HG03378 (cell line): ENCODE data around the gene PIM3.

Source experiments
- ATAC-seq: cut with Tn5 transposase; IDR thresholded peaks from one replicate; pipeline ENCODE4 v1.9.1; 2021; ENCODE audit warnings: mild to moderate bottlenecking, moderate library complexity; ENCODE audit not compliant: unreplicated experiment

PIM3 gene

DNA sequence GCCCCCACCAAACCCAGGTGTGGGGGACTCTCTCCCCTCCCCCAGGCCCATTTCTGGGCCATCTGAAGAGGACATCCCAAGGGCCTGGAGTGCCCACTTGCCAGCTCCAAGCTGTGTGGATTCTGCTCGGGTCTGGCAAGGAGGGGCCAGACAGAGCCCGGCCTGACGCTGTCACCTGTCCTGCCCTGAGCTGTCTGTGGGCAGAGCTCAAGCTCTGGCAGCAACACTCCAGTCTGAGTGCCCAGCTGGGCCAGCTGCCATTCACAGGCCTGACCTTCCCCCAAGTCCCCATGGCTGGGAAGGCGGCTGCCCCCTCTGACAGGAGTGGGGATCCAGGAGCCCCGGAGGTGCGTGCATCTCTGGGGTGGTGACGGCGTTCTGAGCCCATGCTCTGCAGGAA is 6.2 kb upstream of the PIM3 start:
- no peak for ATAC-seq

DNA sequence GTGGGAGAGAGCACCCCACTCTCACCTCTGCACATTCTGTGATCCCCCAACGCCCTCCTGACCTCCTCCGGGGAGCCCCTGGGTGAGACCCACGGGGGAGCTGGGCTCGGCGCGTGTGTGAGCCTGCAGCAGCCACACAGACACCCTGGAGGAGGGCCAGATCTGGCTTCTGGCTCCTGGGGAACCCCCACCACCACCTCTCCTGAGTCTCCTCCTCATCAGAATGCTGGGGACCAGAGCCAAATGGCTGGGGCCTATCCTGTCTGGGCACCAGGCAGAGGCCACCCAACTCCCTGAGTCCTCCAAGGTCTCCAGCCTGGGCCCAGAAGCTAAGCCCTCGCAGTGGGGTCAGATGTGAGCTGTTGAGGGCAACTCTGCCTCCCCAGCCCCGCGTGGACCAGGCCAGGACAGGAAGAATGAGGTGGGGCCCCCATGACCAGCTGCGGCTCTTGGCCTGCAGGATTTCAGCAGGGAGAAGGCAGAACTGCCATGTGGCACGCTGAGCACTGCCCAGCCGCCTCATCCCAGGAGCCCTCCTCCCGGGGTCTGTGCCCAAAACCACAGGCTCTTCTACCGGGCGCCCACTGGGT is 5.5 kb upstream of the PIM3 start:
- ATAC-seq = no peak

DNA sequence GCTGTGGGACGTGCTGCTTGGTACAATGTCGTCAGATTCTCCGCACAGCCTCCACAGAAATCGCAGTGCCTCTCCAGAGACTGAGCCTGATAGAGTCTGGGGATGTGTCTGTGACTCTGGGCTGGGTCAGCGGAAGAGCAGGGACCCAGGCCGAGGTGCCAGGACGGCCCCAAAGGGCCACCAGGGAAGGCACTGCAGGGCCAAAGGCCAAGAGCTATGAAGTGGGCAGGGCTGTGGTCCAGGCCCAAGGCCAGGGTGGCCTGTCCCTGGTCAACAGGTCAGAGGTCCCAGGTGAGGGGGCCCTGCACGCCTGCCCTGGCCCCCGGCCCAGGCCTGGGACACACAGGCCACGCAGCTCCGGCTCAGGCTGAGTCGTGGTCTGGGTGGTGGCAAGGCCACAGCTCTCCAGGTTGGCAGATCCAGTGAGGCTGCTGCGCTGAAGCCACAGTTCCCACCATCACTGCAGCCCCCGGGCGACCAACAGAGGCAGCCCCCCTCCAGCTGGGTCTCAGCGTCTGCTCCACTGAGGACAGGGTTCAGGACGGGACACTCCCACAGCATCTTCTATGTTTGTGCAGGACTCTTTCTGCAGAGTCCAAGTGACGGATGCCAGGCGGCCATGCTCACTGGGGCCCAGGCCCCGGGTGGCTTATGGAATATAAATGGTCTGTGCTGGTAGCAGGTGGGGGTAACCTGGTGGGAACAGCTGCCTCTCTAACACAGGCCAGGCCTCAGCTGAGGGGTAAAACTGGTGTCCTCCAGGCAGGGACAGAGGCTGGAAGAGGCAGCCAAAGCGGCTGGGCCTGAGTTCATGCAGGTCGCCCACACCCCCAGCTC is 4.8 kb upstream of the PIM3 start:
- ATAC-seq = no peak

DNA sequence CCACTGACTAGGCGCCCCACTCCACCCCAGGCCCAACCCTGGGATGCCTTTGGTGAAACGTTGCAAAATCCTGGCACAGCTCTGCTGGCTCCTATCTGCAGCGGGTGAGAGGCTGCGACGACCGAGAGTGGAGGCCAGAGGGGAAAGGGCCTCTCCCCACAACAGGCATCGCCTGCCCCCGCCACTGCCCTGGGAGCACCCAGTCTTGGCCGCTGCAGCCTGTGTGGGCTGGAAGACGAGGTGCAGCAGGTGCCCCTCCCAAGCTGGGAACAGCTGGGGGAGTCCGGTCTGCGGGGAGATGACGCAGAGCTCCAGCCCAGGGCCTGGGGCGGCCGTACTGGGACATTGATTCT is 4.2 kb upstream of the PIM3 start:
- no peak for ATAC-seq

DNA sequence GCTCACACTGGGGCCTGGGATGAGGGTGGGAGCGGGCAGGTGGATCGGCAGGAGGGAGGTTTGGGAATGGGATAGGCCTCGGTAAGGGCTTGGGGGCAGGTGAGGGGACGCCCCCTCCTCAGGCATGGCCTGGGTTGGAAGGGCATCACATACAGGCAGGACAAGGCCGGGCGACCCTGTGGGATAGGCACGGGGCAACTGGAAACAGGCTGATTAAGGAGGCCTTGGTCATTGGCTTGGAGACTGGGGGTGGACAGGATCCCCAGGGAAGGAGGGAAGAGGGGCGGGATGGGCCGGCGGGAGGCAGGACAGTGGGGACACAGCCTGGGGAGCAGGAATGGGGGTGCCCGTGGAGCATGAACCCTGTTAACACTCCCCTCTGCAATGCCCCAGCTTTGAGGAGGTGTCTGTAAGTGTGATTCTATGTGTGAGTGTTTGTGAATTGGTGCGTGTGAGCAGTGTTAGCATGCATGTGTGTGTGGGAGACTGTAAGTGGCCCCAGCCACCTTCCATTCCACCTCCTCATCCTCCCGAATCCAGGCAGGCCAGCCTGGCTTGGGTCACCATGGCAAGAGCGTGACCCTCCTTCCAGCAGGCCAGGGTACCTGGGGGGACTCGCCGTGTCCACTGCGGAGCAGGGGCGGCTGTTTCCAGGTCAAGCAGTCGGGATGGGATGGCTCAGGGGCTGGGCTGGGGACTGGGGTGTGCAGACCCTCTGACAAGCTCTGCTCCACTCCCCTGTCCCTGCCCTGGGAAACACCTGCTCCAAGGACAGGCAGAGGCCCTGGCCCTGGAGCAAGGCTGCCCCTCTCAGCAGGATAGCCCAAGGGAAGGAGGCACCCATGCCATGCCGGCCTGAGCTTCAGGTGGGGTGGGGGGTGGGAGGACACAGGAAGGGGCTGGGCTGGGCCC is 3.4 kb upstream of the PIM3 start:
- no peak for ATAC-seq

DNA sequence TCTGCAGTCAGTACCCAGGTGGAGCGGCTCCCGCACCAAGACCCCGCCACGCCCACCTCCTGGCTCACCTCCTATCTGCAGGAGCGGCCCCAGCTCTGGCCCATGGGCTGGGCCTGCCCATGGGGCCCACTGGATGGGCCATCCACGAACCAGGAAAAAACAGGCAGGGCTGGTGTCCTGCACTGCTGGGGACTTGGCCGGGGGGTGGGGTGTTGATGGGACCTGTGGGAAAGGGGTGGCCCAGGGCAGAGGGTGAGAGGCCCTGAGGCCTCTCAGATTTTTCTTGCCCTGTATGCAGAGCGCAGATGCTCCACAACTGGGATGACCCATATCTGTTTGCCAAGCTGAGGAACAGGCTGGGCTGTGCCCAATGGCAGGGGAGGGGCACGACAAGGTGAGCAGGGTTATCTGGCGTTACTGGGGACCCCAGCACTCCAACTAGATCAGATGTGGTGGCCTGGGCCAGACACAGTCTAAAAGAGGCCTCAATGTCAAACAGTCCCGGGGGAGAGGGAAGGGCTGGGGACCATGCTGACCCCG is 2.7 kb upstream of the PIM3 start:
- no peak for ATAC-seq

DNA sequence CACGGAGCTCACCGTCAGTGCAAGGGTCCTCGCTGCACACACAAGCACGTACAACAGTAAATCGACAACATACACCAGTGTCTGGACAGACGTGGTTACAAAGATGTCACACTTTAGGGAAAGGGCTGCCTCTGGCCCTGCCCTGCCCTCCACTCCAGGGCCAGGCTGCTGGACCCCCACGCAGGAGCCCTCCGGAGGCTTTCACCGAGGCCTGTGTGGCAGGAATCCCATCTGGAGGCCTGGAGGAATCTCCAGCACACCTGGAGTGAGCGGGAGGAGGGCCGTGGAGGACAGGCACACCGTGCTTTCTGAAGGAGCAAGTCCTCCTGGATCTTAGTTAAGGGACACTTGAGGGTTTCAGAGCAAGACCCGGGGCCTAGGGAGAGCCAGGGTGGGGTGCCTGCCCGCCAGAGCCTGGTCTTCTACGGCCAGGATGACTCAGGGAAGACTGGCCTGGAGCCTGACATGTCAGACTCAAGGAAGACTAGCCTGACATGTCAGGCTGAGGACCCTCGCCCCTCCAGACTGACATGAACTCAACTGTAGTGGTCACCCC is 2.1 kb upstream of the PIM3 start:
- no peak for ATAC-seq

DNA sequence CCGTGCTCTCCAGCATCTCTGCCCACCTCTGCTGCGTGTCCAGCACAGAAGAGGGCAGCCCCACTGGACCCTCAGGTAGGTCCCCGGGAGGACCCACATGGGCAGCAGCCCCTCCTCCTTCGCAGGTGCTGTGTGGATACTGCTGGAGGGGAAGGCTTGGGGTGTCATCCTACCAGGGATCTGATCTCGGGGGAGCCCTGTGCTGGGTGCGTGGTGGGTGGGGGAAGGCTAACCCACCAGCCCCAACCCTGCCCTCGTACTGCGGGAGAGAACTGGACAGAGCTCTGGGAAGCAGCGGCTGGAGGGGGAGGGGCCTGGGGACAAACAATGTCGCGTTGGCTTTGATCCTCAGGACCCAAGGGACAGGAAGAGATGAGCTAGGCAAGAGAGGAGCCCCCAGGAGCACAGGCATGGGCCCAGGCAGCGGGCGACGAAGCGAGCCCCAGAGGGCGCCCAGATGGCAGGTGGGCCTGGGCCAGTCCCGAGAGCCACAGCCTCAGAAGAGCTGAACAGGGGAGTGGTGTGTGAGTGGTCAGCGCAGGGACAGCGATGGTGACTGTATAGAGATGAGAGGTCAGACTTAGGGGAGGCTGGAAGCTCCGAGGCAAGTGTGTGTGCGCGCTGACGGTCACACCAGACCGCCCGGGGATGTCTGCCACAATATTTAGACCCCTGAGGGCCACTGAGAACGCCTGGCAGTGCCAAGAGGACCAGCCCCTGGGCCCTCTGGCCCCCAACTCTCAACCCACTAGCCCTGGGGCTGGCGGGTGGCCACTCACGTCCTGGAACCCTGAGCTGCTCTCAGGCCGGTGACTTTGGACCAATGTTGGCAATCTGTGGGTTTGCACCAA is 1.4 kb upstream of the PIM3 start:
- no peak for ATAC-seq

DNA sequence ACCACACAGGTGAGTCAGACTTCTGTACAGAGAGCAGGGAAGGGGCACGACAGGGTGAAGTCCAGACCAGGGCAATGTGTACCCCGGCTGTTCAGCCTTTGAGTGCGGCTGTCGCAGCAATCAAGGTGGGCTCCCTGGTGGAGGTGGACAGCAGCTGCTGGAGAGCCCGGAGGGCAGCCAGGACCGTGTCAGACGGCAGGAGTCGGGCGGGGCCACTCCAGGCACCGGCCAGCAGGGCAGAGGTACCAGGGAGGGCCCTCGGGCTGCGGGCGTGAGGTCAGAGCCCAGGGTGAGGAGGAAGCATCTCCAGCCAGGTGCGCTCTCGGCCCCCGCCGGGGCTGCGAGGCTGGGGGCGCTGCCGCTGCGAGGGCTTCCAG is 802 bp upstream of the PIM3 start:
- peak; percentile 10 for ATAC-seq

DNA sequence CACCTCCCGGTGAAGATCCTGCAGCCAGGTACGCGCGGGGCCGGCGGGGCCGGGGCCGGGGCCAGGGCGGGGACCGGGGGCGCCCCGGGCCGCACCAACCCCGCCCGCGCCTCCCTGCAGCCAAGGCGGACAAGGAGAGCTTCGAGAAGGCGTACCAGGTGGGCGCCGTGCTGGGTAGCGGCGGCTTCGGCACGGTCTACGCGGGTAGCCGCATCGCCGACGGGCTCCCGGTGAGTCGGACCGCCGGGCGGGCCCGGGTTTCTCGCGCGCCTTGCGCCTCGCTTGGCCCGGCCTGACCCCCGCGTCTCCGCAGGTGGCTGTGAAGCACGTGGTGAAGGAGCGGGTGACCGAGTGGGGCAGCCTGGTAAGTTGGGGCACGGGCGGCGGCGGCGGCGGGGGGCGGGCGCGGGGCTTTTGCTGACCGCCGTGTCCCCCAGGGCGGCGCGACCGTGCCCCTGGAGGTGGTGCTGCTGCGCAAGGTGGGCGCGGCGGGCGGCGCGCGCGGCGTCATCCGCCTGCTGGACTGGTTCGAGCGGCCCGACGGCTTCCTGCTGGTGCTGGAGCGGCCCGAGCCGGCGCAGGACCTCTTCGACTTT is 531 bp downstream of the PIM3 start:
- no peak for ATAC-seq

DNA sequence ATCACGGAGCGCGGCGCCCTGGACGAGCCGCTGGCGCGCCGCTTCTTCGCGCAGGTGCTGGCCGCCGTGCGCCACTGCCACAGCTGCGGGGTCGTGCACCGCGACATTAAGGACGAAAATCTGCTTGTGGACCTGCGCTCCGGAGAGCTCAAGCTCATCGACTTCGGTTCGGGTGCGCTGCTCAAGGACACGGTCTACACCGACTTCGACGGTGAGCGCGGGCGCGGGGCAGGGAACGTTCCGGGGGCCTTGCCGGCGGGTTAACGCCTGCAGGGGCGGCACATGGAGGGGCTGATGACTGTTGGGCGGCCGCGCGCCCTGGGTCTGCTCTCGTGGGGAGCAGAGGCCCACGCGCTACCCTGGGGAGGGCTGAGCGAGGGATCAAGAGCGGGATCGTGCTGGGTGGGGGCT is 1.0 kb downstream of the PIM3 start:
- ATAC-seq = no peak

DNA sequence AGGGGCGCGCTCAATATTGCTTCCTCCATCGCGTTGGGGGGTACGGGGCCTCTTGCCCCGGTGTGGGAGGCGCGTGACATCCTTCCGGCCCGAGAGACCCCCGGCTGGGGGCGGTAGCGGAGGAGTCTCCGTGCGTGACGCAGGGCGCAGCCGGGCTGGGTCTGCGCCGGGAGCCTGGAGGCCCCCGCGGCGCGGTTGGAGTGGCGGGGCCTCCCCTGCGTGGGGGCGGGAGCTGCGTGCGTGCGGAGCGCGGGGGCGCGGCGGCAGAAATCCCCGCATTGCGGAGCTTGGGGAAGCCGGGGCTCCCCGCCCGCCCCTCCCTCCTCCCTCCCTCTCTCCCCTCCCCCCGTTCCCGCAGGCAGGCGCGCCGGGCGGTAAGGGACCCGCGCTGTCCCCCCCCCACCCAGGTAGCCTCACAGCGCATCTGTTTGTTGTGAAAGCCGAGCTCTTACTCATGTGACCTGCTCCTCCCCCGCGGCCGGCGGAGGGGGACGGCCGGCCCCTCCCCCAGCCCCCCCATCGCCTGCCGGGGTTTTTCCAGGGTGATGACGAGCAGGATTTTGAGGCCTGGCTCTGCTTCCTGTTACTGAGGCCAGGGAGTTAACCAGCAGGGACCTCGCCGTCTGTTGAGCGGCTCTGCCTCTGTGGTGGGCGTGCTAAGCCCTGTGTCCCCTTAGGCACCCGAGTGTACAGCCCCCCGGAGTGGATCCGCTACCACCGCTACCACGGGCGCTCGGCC is 1.6 kb downstream of the PIM3 start:
- no peak for ATAC-seq

DNA sequence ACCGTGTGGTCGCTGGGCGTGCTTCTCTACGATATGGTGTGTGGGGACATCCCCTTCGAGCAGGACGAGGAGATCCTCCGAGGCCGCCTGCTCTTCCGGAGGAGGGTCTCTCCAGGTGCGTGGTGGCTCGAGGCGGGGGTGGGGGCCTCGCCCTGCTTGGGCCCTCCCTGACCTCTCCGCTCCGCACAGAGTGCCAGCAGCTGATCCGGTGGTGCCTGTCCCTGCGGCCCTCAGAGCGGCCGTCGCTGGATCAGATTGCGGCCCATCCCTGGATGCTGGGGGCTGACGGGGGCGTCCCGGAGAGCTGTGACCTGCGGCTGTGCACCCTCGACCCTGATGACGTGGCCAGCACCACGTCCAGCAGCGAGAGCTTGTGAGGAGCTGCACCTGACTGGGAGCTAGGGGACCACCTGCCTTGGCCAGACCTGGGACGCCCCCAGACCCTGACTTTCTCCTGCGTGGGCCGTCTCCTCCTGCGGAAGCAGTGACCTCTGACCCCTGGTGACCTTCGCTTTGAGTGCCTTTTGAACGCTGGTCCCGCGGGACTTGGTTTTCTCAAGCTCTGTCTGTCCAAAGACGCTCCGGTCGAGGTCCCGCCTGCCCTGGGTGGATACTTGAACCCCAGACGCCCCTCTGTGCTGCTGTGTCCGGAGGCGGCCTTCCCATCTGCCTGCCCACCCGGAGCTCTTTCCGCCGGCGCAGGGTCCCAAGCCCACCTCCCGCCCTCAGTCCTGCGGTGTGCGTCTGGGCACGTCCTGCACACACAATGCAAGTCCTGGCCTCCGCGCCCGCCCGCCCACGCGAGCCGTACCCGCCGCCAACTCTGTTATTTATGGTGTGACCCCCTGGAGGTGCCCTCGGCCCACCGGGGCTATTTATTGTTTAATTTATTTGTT is 2.4 kb downstream of the PIM3 start:
- no peak for ATAC-seq

DNA sequence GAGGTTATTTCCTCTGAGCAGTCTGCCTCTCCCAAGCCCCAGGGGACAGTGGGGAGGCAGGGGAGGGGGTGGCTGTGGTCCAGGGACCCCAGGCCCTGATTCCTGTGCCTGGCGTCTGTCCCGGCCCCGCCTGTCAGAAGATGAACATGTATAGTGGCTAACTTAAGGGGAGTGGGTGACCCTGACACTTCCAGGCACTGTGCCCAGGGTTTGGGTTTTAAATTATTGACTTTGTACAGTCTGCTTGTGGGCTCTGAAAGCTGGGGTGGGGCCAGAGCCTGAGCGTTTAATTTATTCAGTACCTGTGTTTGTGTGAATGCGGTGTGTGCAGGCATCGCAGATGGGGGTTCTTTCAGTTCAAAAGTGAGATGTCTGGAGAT is 3.1 kb downstream of the PIM3 start:
- no peak for ATAC-seq

DNA sequence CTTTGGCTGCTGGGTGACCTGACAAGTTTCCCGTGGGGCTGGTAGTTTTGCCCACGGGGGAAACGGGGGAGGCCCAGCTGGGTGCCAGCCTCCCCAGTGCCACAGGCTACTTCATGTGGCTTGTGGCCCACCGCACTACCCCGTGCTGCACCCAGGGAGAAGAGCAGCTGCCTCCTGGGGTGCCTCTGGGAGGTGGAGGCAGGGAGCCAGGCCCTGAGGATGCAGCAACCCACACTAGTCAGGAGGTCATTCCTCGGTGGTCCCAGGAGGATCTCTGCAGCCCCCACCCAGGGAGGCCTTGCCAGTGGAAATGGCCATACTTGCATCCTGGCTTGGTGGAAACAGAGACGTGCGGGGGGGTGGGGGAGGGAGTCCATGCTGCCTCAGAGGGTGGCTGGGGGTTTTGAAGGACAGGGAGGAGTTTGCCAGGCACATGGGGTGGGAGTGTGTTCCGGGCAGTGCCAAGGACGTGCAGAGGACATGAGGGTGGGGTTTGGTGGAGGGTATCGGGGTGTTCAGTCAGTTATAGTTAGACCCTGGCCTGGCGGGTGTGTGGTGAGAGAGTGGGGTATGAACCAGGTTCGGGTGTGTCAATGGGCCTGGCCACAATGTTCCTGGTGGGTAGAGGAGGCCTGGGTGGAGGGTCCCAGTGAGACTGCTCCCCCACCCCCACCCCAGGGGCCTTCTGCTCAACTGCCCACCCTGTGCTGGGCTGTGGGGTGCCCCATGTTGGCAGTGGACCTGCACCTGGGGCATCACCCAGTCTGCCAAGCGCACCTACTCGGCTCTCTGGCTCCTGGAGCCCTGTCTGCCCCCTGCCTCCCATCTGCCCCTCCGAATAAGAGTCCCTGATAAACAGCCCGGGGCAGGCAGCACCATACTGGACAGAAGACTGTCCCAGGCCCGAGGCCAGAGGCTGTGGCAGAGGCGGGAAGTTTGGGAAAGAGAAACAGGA is 3.8 kb downstream of the PIM3 start:
- ATAC-seq = no peak

DNA sequence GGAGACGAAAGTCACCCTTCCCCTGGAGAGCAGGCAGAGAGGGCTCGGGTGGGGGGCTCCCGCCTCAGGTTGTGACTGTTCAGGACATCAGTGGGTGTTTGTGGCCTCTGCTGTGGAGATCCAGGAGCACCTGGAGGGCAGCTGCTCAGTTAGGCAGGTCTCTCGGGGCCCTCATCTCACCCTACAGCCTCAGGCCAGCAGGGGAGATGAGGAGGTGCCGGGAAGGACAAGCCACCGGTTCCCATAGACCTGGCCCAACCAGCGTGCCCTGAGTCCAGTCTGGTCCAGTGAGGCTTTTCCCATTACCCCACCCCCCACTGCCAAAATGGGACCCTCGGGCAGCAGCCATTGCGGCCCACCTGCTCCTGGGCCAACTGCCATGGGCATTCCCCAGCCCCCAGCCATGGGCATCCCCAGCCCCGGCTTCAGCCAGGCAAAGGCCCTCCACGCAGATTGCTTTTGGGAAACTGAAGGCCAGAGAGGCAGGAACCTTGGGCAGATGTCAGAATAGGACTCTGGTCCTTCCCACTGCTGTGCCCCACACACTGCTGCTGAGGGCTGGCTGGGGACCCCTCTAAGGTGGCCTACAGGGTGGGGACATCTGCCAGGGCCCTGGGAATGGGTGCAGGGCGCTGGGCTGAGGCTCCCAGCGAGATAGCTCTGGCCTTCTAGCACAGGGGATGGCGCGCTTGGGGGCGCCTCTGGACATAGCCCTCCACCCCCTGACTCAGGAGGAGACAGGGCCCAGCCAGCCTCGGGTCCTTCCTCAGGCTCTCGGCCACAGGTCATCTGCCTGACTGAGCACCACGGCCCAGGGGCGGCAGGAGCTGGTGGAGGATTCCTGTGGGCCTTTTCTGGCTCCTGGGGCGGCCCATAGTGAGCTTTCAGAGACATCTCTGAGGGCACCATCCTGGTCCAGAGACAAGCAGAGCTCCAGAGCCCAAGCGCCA is 4.8 kb downstream of the PIM3 start:
- no peak for ATAC-seq
